ENCODE results near the gene OGFOD2.

The OGFOD2 gene

GRCh38 chr12:122951979-122952892 is 22.8 kb upstream of the OGFOD2 start:
- DNase-seq, result peak; percentile 78

- DNase-seq, result no peak
These were observed 19.9 kb upstream of the OGFOD2 start for GRCh38 chr12:122955156-122955555.

GRCh38 chr12:122956035-122956434 is 19.0 kb upstream of the OGFOD2 start:
- DNase-seq, result no peak

GRCh38 chr12:122958198-122958888 is 16.7 kb upstream of the OGFOD2 start:
- no peak for DNase-seq

GRCh38 chr12:122959566-122960192 is 15.4 kb upstream of the OGFOD2 start:
- no peak for DNase-seq

GRCh38 chr12:122960193-122960569 is 14.9 kb upstream of the OGFOD2 start:
- DNase-seq, result no peak

- no peak for DNase-seq
These were observed 13.3 kb upstream of the OGFOD2 start for GRCh38 chr12:122961531-122962329.

- DNase-seq, result no peak
These were observed 11.1 kb upstream of the OGFOD2 start for GRCh38 chr12:122963941-122964265.

- DNase-seq, result no peak
These were observed 10.4 kb upstream of the OGFOD2 start for GRCh38 chr12:122964439-122965257.

- DNase-seq, result no peak
These were observed 9.7 kb upstream of the OGFOD2 start for GRCh38 chr12:122965321-122965751.

GRCh38 chr12:122965851-122966742 is 8.9 kb upstream of the OGFOD2 start, which contains the start of gene ABCB9:
ABCB9 (minus strand) TSS chr12:122966463; CDS start chr12:122960235, 6,228 bp downstream.
- peak; percentile 93 for DNase-seq

GRCh38 chr12:122966743-122967550 is 8.1 kb upstream of the OGFOD2 start:
- no peak for DNase-seq

GRCh38 chr12:122968104-122968503 is 6.9 kb upstream of the OGFOD2 start:
- DNase-seq, result no peak

GRCh38 chr12:122969676-122970075 is 5.4 kb upstream of the OGFOD2 start:
- DNase-seq, result no peak

- peak; percentile 98 for DNase-seq
These were observed 661 bp upstream of the OGFOD2 start for GRCh38 chr12:122974274-122974891.

GRCh38 chr12:122975790-122976647 is 975 bp downstream of the OGFOD2 start:
- no peak for DNase-seq

- no peak for DNase-seq
These were observed 1.6 kb downstream of the OGFOD2 start for GRCh38 chr12:122976648-122976975.

GRCh38 chr12:122977153-122977552 is 2.1 kb downstream of the OGFOD2 start:
- DNase-seq, result no peak

All from CD4-positive, alpha-beta T cell treated with Interleukin-15 for 1 hour (primary cell).